Activated naive CD4-positive, alpha-beta T cell treated with anti-CD3 and anti-CD28 coated beads for 36 hours (primary cell): ENCODE data around the gene THAP6. TPM values are rescaled to one million over a fixed set of nuclear protein-coding genes. Genes with fewer than 3 reads are reported as not detected.

Source experiments
- CTCF ChIA-PET: fragments of 350-600 bp; sonication (Branson Sonifier 250); formaldehyde crosslinking; loops from one replicate; lab custom pipeline; 2021; ENCODE audit warnings: antibody characterized with exemption; lab: Charles Lee
- DNase-seq: peaks from one replicate; pipeline ENCODE4 v3.0.0-alpha.2; 2020
- H3K27ac Mint-ChIP-seq: one replicate; pipeline ENCODE4 v1.8.0; 2021; ENCODE audit warnings: mild to moderate bottlenecking, mixed read lengths
- H3K27me3 Mint-ChIP-seq: one replicate; pipeline ENCODE4 v1.8.0; 2021; ENCODE audit warnings: low read depth, mixed read lengths
- H3K36me3 Mint-ChIP-seq: one replicate; pipeline ENCODE4 v1.8.0; 2021; ENCODE audit warnings: low read depth, mixed read lengths
- H3K4me1 Mint-ChIP-seq: one replicate; pipeline ENCODE4 v1.8.0; 2021; ENCODE audit warnings: low read depth, mixed read lengths
- H3K4me3 Mint-ChIP-seq: one replicate; pipeline ENCODE4 v1.8.0; 2021; ENCODE audit warnings: mild to moderate bottlenecking, moderate library complexity, mixed read lengths
- H3K9me3 Mint-ChIP-seq: one replicate; pipeline ENCODE4 v1.8.0; 2021; ENCODE audit warnings: mixed read lengths
- intact Hi-C: fragments of 100-400 bp; cut with micrococcal nuclease; formaldehyde crosslinking; loops from one replicate; pipeline ENCODE4 v1.15.1; 2023
- total RNA-seq, 2 experiments: library from RNA; stranded (reverse); gene quantifications; one replicate each; pipeline ENCODE4 v1.2.3, GENCODE V29; 2021

THAP6 gene
- total RNA-seq = 10 to 100 TPM; 14.3 to 15.4 TPM

GRCh38 chr4:75514131-75514948 is at the start of gene THAP6, which contains the start of gene RCHY1:
THAP6 (plus strand) TSS chr4:75514473; CDS start chr4:75515453, 980 bp downstream.
RCHY1 (minus strand) TSS chr4:75514403; CDS start chr4:75514286, 117 bp downstream.
- H3K4me1 Mint-ChIP-seq = peaks cover 39% of the 10 kb centered on the region
- no peaks in the 10 kb centered on the region for H3K9me3 Mint-ChIP-seq
- intact Hi-C loops = loop anchor here (1.0 to 5.0 kb wide), 9 partner anchors 116 to 1643 kb away; partner anchors contain the start of genes CCNG2, CDKL2, G3BP2 and MTHFD2L
- no peaks in the 10 kb centered on the region for H3K27me3 Mint-ChIP-seq
- CTCF ChIA-PET = interaction anchor here (0.5 to 1.9 kb wide), 6 partner anchors 9 to 334 kb away, joined by 3 to 4 read pairs (median 4); no protein-coding TSS in a partner anchor
- peak; percentile 94 for DNase-seq
- peak within 1 kb of the TSS; percentile 98 for H3K27ac Mint-ChIP-seq
- no peak within 1 kb of the TSS for H3K4me3 Mint-ChIP-seq
- H3K36me3 Mint-ChIP-seq = peaks cover 27% of the 10 kb centered on the region

GRCh38 chr4:75469896-75470295 is 44.4 kb upstream of the THAP6 start:
- Mint-ChIP-seq H3K27ac (no peak overlapping the region), H3K36me3 (peaks cover 2% of the 10 kb centered on the region), H3K27me3 (no peaks in the 10 kb centered on the region), H3K4me3 (no peak overlapping the region), H3K9me3 (no peaks in the 10 kb centered on the region), H3K4me1 (no peaks in the 10 kb centered on the region)
- no peak for DNase-seq
- intact Hi-C loops = no loop called here
- CTCF ChIA-PET = no interaction called here

- Mint-ChIP-seq H3K4me1 (no peaks in the 10 kb centered on the region), H3K36me3 (peaks cover 5% of the 10 kb centered on the region), H3K27ac (no peak overlapping the region), H3K9me3 (no peaks in the 10 kb centered on the region), H3K4me3 (no peak overlapping the region), H3K27me3 (no peaks in the 10 kb centered on the region)
- intact Hi-C loops = no loop called here
- no peak for DNase-seq
- CTCF ChIA-PET = no interaction called here
These were observed 43.5 kb upstream of the THAP6 start for GRCh38 chr4:75470738-75471137.

GRCh38 chr4:75477201-75477600 is 37.1 kb upstream of the THAP6 start:
- no peaks in the 10 kb centered on the region for H3K27me3 Mint-ChIP-seq
- peaks cover 56% of the 10 kb centered on the region for H3K36me3 Mint-ChIP-seq
- intact Hi-C loops = no loop called here

GRCh38 chr4:75484190-75484589 is 30.1 kb upstream of the THAP6 start:
- CTCF ChIA-PET = no interaction called here
- Mint-ChIP-seq H3K4me1 (no peaks in the 10 kb centered on the region), H3K27me3 (no peaks in the 10 kb centered on the region), H3K4me3 (no peak overlapping the region), H3K27ac (no peak overlapping the region), H3K36me3 (peaks cover 41% of the 10 kb centered on the region), H3K9me3 (no peaks in the 10 kb centered on the region)
- no peak for DNase-seq
- intact Hi-C loops = no loop called here

More at GRCh38 chr4:75477201-75477600, 37.1 kb upstream of the THAP6 start:
- DNase-seq = no peak
- H3K9me3 Mint-ChIP-seq = peaks cover 15% of the 10 kb centered on the region
- H3K4me1 Mint-ChIP-seq = no peaks in the 10 kb centered on the region
- H3K27ac Mint-ChIP-seq = no peak overlapping the region
- H3K4me3 Mint-ChIP-seq = no peak overlapping the region
- CTCF ChIA-PET = no interaction called here

- Mint-ChIP-seq H3K27ac (no peak overlapping the region), H3K9me3 (no peaks in the 10 kb centered on the region), H3K4me3 (no peak overlapping the region), H3K27me3 (no peaks in the 10 kb centered on the region), H3K4me1 (no peaks in the 10 kb centered on the region), H3K36me3 (peaks cover 23% of the 10 kb centered on the region)
- no peak for DNase-seq
- CTCF ChIA-PET = interaction anchor here (0.6 to 1.9 kb wide), 2 partner anchors 9 to 428 kb away, joined by 3 to 6 read pairs; no protein-coding TSS in a partner anchor
- intact Hi-C loops = loop anchor here (5.0 to 10.0 kb wide), 2 partner anchors 558 to 615 kb away; partner anchors contain the start of gene PARM1
These were observed 24.1 kb upstream of the THAP6 start for GRCh38 chr4:75490155-75490554.

GRCh38 chr4:75494563-75494962 is 19.7 kb upstream of the THAP6 start:
- intact Hi-C loops = loop anchor here (5.0 to 10.0 kb wide), 2 partner anchors 562 to 620 kb away; partner anchors contain the start of gene PARM1
- Mint-ChIP-seq H3K36me3 (peaks cover 35% of the 10 kb centered on the region), H3K4me3 (no peak overlapping the region), H3K9me3 (no peaks in the 10 kb centered on the region), H3K27ac (no peak overlapping the region), H3K4me1 (peaks cover 18% of the 10 kb centered on the region), H3K27me3 (no peaks in the 10 kb centered on the region)
- CTCF ChIA-PET = interaction anchor here (1.4 kb wide), 1 partner anchor 19 kb away, joined by 3 read pairs; the partner anchor contains the start of genes RCHY1 and THAP6
- no peak for DNase-seq

- Mint-ChIP-seq H3K36me3 (peaks cover 36% of the 10 kb centered on the region), H3K9me3 (no peaks in the 10 kb centered on the region), H3K27ac (peak overlapping the region; percentile 41), H3K4me1 (peaks cover 20% of the 10 kb centered on the region), H3K4me3 (no peak overlapping the region), H3K27me3 (no peaks in the 10 kb centered on the region)
- CTCF ChIA-PET = interaction anchor here (1.4 kb wide), 1 partner anchor 19 kb away, joined by 3 read pairs; the partner anchor contains the start of genes RCHY1 and THAP6
- no peak for DNase-seq
- intact Hi-C loops = loop anchor here (10.0 kb wide), 1 partner anchor 621 kb away; no protein-coding TSS in a partner anchor
These were observed 18.8 kb upstream of the THAP6 start for GRCh38 chr4:75495476-75495875.

- intact Hi-C loops = loop anchor here (10.0 kb wide), 1 partner anchor 622 kb away; no protein-coding TSS in a partner anchor
- Mint-ChIP-seq H3K27me3 (no peaks in the 10 kb centered on the region), H3K36me3 (peaks cover 36% of the 10 kb centered on the region), H3K27ac (no peak overlapping the region), H3K4me3 (no peak overlapping the region), H3K4me1 (peaks cover 20% of the 10 kb centered on the region), H3K9me3 (no peaks in the 10 kb centered on the region)
- no peak for DNase-seq
- CTCF ChIA-PET = no interaction called here
These were observed 17.9 kb upstream of the THAP6 start for GRCh38 chr4:75496406-75496805.

GRCh38 chr4:75497133-75497532 is 17.1 kb upstream of the THAP6 start:
- CTCF ChIA-PET = no interaction called here
- H3K27me3 Mint-ChIP-seq = no peaks in the 10 kb centered on the region
- peaks cover 32% of the 10 kb centered on the region for H3K36me3 Mint-ChIP-seq
- H3K9me3 Mint-ChIP-seq = no peaks in the 10 kb centered on the region
- no peak for DNase-seq
- H3K4me3 Mint-ChIP-seq = no peak overlapping the region
- H3K27ac Mint-ChIP-seq = no peak overlapping the region
- intact Hi-C loops = loop anchor here (10.0 kb wide), 1 partner anchor 622 kb away; no protein-coding TSS in a partner anchor
- peaks cover 20% of the 10 kb centered on the region for H3K4me1 Mint-ChIP-seq

GRCh38 chr4:75498041-75498440 is 16.2 kb upstream of the THAP6 start:
- Mint-ChIP-seq H3K9me3 (no peaks in the 10 kb centered on the region), H3K4me1 (peaks cover 20% of the 10 kb centered on the region), H3K4me3 (no peak overlapping the region), H3K36me3 (peaks cover 31% of the 10 kb centered on the region), H3K27me3 (no peaks in the 10 kb centered on the region), H3K27ac (no peak overlapping the region)
- no peak for DNase-seq
- CTCF ChIA-PET = interaction anchor here (0.6 kb wide), 1 partner anchor 24 kb away, joined by 3 read pairs; no protein-coding TSS in a partner anchor
- intact Hi-C loops = loop anchor here (10.0 kb wide), 1 partner anchor 623 kb away; no protein-coding TSS in a partner anchor

- no peak for DNase-seq
- Mint-ChIP-seq H3K36me3 (peaks cover 33% of the 10 kb centered on the region), H3K9me3 (no peaks in the 10 kb centered on the region), H3K4me1 (peaks cover 20% of the 10 kb centered on the region), H3K4me3 (no peak overlapping the region), H3K27me3 (no peaks in the 10 kb centered on the region), H3K27ac (no peak overlapping the region)
- CTCF ChIA-PET = interaction anchor here (1.1 to 1.6 kb wide), 2 partner anchors 10 to 14 kb away, joined by 4 to 6 read pairs; partner anchors contain the start of genes RCHY1 and THAP6
- intact Hi-C loops = loop anchor here (10.0 kb wide), 1 partner anchor 625 kb away; no protein-coding TSS in a partner anchor
These were observed 14.4 kb upstream of the THAP6 start for GRCh38 chr4:75499900-75500299.
